NCI-H2196 (cell line): ENCODE results near the gene KRT34.
"Not testable (repeated sequence)": the region's sequence is repeated elsewhere in the genome, so short reads cannot be mapped to it uniquely, and the experiment has no call there.

ENCODE experiments used
- DNase-seq: peaks from one replicate; lab custom pipeline; 2025; ENCODE audit not compliant: unreplicated experiment; lab: John Stamatoyannopoulos, UW

KRT34 gene

GRCh38 chr17:41404024-41404671 lies 22.0 kb upstream of the KRT34 start:
- peak; percentile 25 for DNase-seq

GRCh38 chr17:41403404-41404023 lies 21.4 kb upstream of the KRT34 start:
- DNase-seq: no peak

GRCh38 chr17:41402161-41402560 lies 20.1 kb upstream of the KRT34 start:
- no peak for DNase-seq

GRCh38 chr17:41396996-41397660 lies 15.0 kb upstream of the KRT34 start, which contains the start of gene KRT31:
Gene KRT31, minus strand, starts transcription at chr17:41397608. Its CDS starts 69 bp downstream, at chr17:41397539.
- DNase-seq: no peak

GRCh38 chr17:41396340-41396739 lies 14.2 kb upstream of the KRT34 start:
- DNase-seq: no peak

- no peak for DNase-seq
Measured at GRCh38 chr17:41395611-41396010, 13.5 kb upstream of the KRT34 start.

GRCh38 chr17:41395044-41395443 lies 12.9 kb upstream of the KRT34 start:
- DNase-seq: not testable (repeated sequence)

- no peak for DNase-seq
Measured at GRCh38 chr17:41394254-41394996, 12.3 kb upstream of the KRT34 start.

- no peak for DNase-seq
Measured at GRCh38 chr17:41393826-41394225, 11.7 kb upstream of the KRT34 start.

GRCh38 chr17:41393294-41393693 lies 11.2 kb upstream of the KRT34 start:
- DNase-seq: no peak

- DNase-seq: no peak
Measured at GRCh38 chr17:41392278-41392677, 10.2 kb upstream of the KRT34 start.

- no peak for DNase-seq
Measured at GRCh38 chr17:41391535-41391934, 9.4 kb upstream of the KRT34 start.

GRCh38 chr17:41390411-41390938 lies 8.4 kb upstream of the KRT34 start:
- DNase-seq: no peak

- DNase-seq: no peak
Measured at GRCh38 chr17:41387670-41388069, 5.6 kb upstream of the KRT34 start.

GRCh38 chr17:41386227-41386626 lies 4.1 kb upstream of the KRT34 start:
- no peak for DNase-seq

- no peak for DNase-seq
Measured at GRCh38 chr17:41383690-41384089, 1.6 kb upstream of the KRT34 start.

GRCh38 chr17:41382394-41382793 lies 288 bp upstream of the KRT34 start:
- DNase-seq: no peak

GRCh38 chr17:41380091-41380490 lies 2.0 kb downstream of the KRT34 start:
- not testable (repeated sequence) for DNase-seq

GRCh38 chr17:41377546-41377945 lies 4.6 kb downstream of the KRT34 start:
- no peak for DNase-seq

- DNase-seq: no peak
Measured at GRCh38 chr17:41369713-41370112, 12.4 kb downstream of the KRT34 start, which contains the start of gene KRT33B. Gene KRT33B, minus strand, starts transcription at chr17:41369813. Its CDS starts 63 bp downstream, at chr17:41369750.

- DNase-seq: no peak
Measured at GRCh38 chr17:41369023-41369422, 13.1 kb downstream of the KRT34 start.
